Transverse colon (tissue), 4 donors: ENCODE results near the gene PLIN5. TPM values are rescaled to one million over a fixed set of nuclear protein-coding genes. Genes with fewer than 3 reads are reported as not detected.

Experiments
- DNase-seq: peaks from one replicate; pipeline ENCODE4 v3.0.0-alpha.2; 2019
- H3K27ac ChIP-seq, 4 donors: fragments of 200-600 bp; sonication (generic); 2 replicates each; pipeline ENCODE4 v1.5.1; 2016 to 2018; ENCODE audit warnings: inconsistent platforms in 4 of 4
- H3K27me3 ChIP-seq: fragments of 200-600 bp; sonication (generic); 2 replicates; pipeline ENCODE4 v1.5.1; 2017; ENCODE audit warnings: inconsistent platforms
- H3K36me3 ChIP-seq, 4 donors: fragments of 200-600 bp; sonication (generic); 2 replicates each; pipeline ENCODE4 v1.5.1; 2017 to 2019; ENCODE audit warnings: inconsistent platforms in 4 of 4
- H3K4me1 ChIP-seq, 4 donors: fragments of 200-600 bp; sonication (generic); 2 replicates each; pipeline ENCODE4 v1.5.1; 2017 to 2020; ENCODE audit warnings: inconsistent platforms in 4 of 4
- H3K4me3 ChIP-seq, 4 donors: fragments of 200-600 bp; sonication (generic); 1 replicate in 1 of 4; 2 replicates in 3 of 4; pipeline versions ENCODE4 v1.5.1 to v1.6.1; 2017 to 2019; ENCODE audit warnings: inconsistent platforms in 4 of 4
- H3K9me3 ChIP-seq, 2 donors: fragments of 200-600 bp; sonication (generic); 2 replicates each; pipeline ENCODE4 v1.5.1; 2017 to 2019; ENCODE audit warnings: inconsistent platforms in 2 of 2
- EP300 ChIP-seq: sonication (generic); formaldehyde crosslinking; IDR thresholded peaks from one replicate; pipeline ENCODE4 v1.6.1; 2017; ENCODE audit warnings: antibody characterized with exemption, low read depth
- POLR2A ChIP-seq: fragments of 450-650 bp; IDR thresholded peaks from one replicate; pipeline ENCODE4 v1.6.1; 2016; ENCODE audit warnings: antibody characterized with exemption, mild to moderate bottlenecking, moderate library complexity
- POLR2AphosphoS5 ChIP-seq, 3 donors: sonication (generic); formaldehyde crosslinking; IDR thresholded peaks; one replicate each; pipeline ENCODE4 v1.6.1; 2016; ENCODE audit warnings: antibody characterized with exemption in 3 of 3
- WGBS, 2 donors: methylation state at CpG; one replicate each; pipeline ENCODE4 v1.1.5; 2018; ENCODE audit warnings: low coverage in 1 of 2; 5-methylcytosine and 5-hydroxymethylcytosine counted together
- in situ Hi-C, 4 donors: fragments of 200-750 bp; cut with MboI; loops; one replicate each; pipeline versions ENCODE4 v1.15.0 to v1.15.1; 2017; ENCODE audit warnings: low sequenced_read_pairs in 3 of 4, low pct_ligation_motif_present in 1 of 4, low pct_unique_long_range_greater_than_20kb in 1 of 4
- intact Hi-C: fragments of 100-400 bp; cut with DNase I; formaldehyde crosslinking; loops from one replicate; pipeline ENCODE4 v1.15.1; 2023; ENCODE audit warnings: low total_unique reads
- total RNA-seq, 4 donors: library from RNA; depleted of rRNA; stranded (reverse); fragments of >200 nt; gene quantifications; one replicate each; pipeline ENCODE4 v1.1.0, GENCODE V29; 2016
- TF ChIP-seq, protein P1 (sequence below), 5 experiments: fragments of 200-600 bp in 3 of 5; fragments of 450-650 bp in 2 of 5; sonication (generic) in 3 of 5; IDR thresholded peaks; 1 replicate in 2 of 5; 2 replicates in 3 of 5; pipeline ENCODE4 v1.5.1; 2016 to 2017; ENCODE audit warnings: antibody characterized with exemption in 5 of 5, inconsistent platforms in 3 of 5, mild to moderate bottlenecking in 2 of 5, moderate library complexity in 1 of 5

The PLIN5 gene
- total RNA-seq, 4 donors from 2014 or later = 2.7 to 6.7 (median 6.0) TPM; not detected in 1

DNA sequence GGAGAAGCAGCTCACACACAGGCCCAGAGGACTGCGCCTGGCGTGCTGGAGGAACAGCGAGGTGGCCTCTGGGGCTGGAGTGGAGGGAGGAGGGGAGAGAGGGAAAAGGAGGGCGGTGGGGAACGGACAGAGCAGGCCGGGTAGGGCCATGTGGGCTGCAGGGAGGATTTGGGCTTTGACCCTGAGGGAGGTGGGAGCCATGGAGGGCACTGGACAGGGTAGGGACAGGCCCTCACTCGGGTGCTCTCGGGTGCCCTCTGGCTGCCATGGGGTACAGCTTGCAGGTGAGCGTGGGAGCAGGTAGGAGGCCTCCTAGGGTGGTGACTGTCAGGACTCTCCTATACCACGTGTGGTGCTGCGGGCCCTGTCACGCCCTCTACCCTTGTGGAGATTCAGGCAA lies 39.6 kb downstream of the PLIN5 start:
- Histone ChIP-seq H3K27ac (no peak overlapping the region), H3K4me3 (no peak overlapping the region), H3K36me3 (peaks cover 0 to 41% (median 9%) of the 10 kb centered on the region in 4 donors), H3K9me3 (no peaks in the 10 kb centered on the region), H3K27me3 (no peaks in the 10 kb centered on the region), H3K4me1 (no peaks in the 10 kb centered on the region)
- in situ Hi-C loops = no loop called here
- no peak for DNase-seq
- TF ChIP-seq POLR2AphosphoS5 (IDR thresholded peaks at IDR 0.05) = no peak
- TF ChIP-seq, protein P1, sequence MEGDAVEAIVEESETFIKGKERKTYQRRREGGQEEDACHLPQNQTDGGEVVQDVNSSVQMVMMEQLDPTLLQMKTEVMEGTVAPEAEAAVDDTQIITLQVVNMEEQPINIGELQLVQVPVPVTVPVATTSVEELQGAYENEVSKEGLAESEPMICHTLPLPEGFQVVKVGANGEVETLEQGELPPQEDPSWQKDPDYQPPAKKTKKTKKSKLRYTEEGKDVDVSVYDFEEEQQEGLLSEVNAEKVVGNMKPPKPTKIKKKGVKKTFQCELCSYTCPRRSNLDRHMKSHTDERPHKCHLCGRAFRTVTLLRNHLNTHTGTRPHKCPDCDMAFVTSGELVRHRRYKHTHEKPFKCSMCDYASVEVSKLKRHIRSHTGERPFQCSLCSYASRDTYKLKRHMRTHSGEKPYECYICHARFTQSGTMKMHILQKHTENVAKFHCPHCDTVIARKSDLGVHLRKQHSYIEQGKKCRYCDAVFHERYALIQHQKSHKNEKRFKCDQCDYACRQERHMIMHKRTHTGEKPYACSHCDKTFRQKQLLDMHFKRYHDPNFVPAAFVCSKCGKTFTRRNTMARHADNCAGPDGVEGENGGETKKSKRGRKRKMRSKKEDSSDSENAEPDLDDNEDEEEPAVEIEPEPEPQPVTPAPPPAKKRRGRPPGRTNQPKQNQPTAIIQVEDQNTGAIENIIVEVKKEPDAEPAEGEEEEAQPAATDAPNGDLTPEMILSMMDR (IDR thresholded peaks at IDR 0.05) = peak in 3 of 5 experiments; percentile 14 to 37 (median 24)
- WGBS, 2 donors = 72 to 100% methylated on average over 3 to 12 of the region's 12 CpGs
- intact Hi-C loops = no loop called here

DNA sequence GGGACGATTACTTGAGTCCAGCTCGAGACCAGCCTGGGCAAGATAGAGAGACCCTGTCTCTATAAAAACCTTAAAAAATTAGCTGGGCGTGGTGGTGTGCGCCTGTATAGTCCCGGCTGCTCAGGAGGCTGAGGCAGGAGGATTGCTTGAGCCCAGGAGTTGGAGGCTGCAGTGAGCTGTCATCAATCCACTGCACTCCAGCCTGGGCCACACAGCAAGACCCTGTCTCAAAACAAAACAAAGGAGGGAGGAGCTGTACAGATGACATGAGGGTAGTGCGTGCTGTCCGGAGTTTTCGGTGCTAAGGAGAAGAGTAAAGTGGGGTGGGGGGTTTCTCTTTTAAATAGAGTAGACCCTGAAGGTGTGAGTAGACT lies 40.3 kb downstream of the PLIN5 start:
- Histone ChIP-seq H3K4me1 (no peaks in the 10 kb centered on the region), H3K27me3 (no peaks in the 10 kb centered on the region), H3K9me3 (no peaks in the 10 kb centered on the region), H3K36me3 (peaks cover 0 to 43% (median 11%) of the 10 kb centered on the region in 4 donors), H3K4me3 (no peak overlapping the region), H3K27ac (no peak overlapping the region)
- DNase-seq = no peak
- in situ Hi-C loops = no loop called here
- intact Hi-C loops = no loop called here
- TF ChIP-seq POLR2A (no peak), POLR2AphosphoS5 (IDR thresholded peaks at IDR 0.05) (no peak), EP300 (no peak)
- TF ChIP-seq, protein P1 (IDR thresholded peaks at IDR 0.05) = no peak
- 96 to 100% methylated on average over 1 to 8 of the region's 8 CpGs for WGBS, 2 donors

DNA sequence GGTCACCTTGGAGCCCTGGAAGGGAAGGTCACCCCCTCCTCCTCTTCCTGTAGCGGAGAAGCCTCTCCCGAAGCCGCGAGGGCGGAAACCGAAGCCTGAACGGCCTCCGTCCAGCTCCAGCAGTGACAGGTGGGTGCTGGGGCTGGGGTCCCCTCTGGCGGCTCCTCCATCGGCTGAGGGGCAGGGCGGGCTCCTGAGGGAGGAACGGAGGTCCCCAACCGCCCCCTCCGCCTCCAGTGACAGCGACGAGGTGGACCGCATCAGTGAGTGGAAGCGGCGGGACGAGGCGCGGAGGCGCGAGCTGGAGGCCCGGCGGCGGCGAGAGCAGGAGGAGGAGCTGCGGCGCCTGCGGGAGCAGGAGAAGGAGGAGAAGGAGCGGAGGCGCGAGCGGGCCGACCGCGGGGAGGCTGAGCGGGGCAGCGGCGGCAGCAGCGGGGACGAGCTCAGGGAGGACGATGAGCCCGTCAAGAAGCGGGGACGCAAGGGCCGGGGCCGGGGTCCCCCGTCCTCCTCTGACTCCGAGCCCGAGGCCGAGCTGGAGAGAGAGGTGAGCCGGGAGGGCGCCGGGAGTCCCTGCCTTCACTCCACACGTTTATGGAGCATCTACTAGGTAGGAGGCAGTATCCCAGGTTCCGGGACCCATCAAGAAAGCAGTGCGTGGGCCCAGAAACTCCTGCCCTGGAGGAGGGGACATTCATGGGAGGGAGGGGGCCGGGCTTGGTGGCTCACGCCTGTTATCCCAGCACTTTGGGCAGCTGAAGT lies 40.9 kb downstream of the PLIN5 start:
- no peaks in the 10 kb centered on the region for H3K27me3 ChIP-seq
- in situ Hi-C loops = no loop called here
- no peak overlapping the region for H3K27ac ChIP-seq
- H3K9me3 ChIP-seq = no peaks in the 10 kb centered on the region
- H3K4me1 ChIP-seq = no peaks in the 10 kb centered on the region
- DNase-seq = no peak
- H3K4me3 ChIP-seq = no peak overlapping the region
- WGBS, 2 donors = 95 to 98% methylated on average over 9 to 59 of the region's 61 CpGs
- no peak for TF ChIP-seq EP300
- no peak for TF ChIP-seq POLR2A
- no peak for TF ChIP-seq POLR2AphosphoS5 (IDR thresholded peaks at IDR 0.05)
- TF ChIP-seq, protein P1 (IDR thresholded peaks at IDR 0.05) = no peak
- intact Hi-C loops = no loop called here
- H3K36me3 ChIP-seq = peaks cover 0 to 46% (median 14%) of the 10 kb centered on the region in 4 donors

DNA sequence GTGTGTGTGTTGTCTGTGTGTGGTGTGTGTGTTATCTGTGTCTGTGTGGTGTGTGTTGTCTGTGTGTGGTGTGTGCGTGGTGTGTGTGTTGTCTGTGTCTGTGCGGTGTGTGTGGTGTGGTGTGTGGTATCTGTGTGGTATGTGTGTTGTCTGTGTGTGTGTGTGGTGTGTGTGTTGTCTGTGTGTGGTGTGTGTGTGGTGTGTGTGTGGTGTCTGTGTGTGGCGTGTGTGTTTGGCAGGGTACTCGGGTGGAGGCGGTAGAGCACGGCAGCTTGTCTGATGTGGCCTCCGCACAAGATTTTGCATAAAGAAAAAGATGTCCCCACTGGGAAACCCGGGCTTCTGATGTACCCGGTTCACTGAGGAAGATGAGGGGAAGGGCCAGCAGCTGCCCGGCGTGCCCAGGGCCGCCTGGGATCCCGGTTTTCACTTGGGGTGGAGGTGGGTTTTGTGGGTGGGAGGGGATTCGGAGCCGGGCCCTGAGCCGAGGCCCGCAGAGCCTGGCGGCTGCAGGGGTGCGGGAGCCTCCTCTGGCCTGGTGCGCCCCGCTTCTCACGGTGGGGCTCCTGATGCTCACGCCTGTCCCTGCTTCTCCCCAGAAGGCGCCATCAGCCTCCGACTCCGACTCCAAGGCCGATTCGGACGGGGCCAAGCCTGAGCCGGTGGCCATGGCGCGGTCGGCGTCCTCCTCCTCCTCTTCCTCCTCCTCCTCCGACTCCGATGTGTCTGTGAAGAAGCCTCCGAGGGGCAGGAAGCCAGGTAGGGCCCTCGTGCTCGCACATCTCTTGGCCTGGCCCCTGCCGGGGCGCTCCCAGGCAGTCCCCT lies 41.7 kb downstream of the PLIN5 start:
- H3K9me3 ChIP-seq = no peaks in the 10 kb centered on the region
- in situ Hi-C loops = no loop called here
- no peaks in the 10 kb centered on the region for H3K27me3 ChIP-seq
- no peaks in the 10 kb centered on the region for H3K4me1 ChIP-seq
- H3K27ac ChIP-seq = no peak overlapping the region
- no peak for TF ChIP-seq POLR2A
- TF ChIP-seq POLR2AphosphoS5 (IDR thresholded peaks at IDR 0.05) = no peak
- TF ChIP-seq EP300 = no peak
- TF ChIP-seq, protein P1 (IDR thresholded peaks at IDR 0.05) = no peak
- no peak overlapping the region for H3K4me3 ChIP-seq
- DNase-seq = no peak
- 84 to 93% methylated on average over 8 to 41 of the region's 41 CpGs for WGBS, 2 donors
- intact Hi-C loops = no loop called here
- H3K36me3 ChIP-seq = peaks cover 0 to 39% (median 16%) of the 10 kb centered on the region in 4 donors
